HepG2 (cell line): ENCODE data around the gene STRADB. TPM values are rescaled to one million over a fixed set of nuclear protein-coding genes. Genes with fewer than 3 reads are reported as not detected.

ENCODE experiments used
- ARNTL ChIP-seq: sonication (generic); formaldehyde crosslinking; IDR thresholded peaks from 2 replicates; pipeline ENCODE4 v1.4.0; 2020; ENCODE audit warnings: mild to moderate bottlenecking, missing genetic modification reagents
- SCMH1 ChIP-seq: sonication (generic); formaldehyde crosslinking; IDR thresholded peaks from 2 replicates; pipeline ENCODE4 v1.9.0; 2021; ENCODE audit warnings: missing genetic modification reagents, mild to moderate bottlenecking, borderline replicate concordance
- SP2 ChIP-seq: sonication (generic); formaldehyde crosslinking; IDR thresholded peaks from 2 replicates; pipeline ENCODE4 v1.5.1; 2020; ENCODE audit warnings: mild to moderate bottlenecking, missing genetic modification reagents
- U2AF2 ChIP-seq: fragments of 200-400 bp; formaldehyde crosslinking; IDR thresholded peaks from 2 replicates; pipeline ENCODE4 v1.6.1; 2017; ENCODE audit warnings: low read depth, mild to moderate bottlenecking, low read length
- ZNF205 ChIP-seq: IDR thresholded peaks from 2 replicates; pipeline ENCODE4 v1.6.1; 2018; ENCODE audit warnings: missing biosample characterization, missing genetic modification reagents
- ZNF510 ChIP-seq: sonication (generic); formaldehyde crosslinking; IDR thresholded peaks from 2 replicates; pipeline ENCODE4 v1.4.0; 2020; ENCODE audit warnings: low read depth, mild to moderate bottlenecking, missing genetic modification reagents
- ZNF552 ChIP-seq: sonication (generic); formaldehyde crosslinking; IDR thresholded peaks from 2 replicates; pipeline ENCODE4 v1.9.0; 2022; ENCODE audit warnings: missing genetic modification reagents, mild to moderate bottlenecking, borderline replicate concordance
- polyA plus RNA-seq, 8 experiments: library from polyadenylated mRNA; depleted of rRNA in 3 of 8; stranded (reverse) in 7 of 8; unstranded in 1 of 8; fragments of >200 nt; fragmentation: Illumina TruSeq in 4 of 8; extraction: Trizol in 4 of 8; gene quantifications; 2 replicates each; pipeline versions ENCODE4 v1.2.1 to v1.2.3, GENCODE V29; 2011 to 2016; ENCODE audit warnings: low read depth in 4 of 8, missing spikeins in 1 of 8, mixed read lengths in 1 of 8; ENCODE audit not compliant: insufficient read depth in 1 of 8
- total RNA-seq, 5 experiments: library from RNA; depleted of rRNA; stranded (reverse); fragments of >200 nt; fragmentation: Illumina TruSeq; extraction: Trizol; gene quantifications; 2 replicates each; pipeline ENCODE4 v1.2.3, GENCODE V29; 2016; ENCODE audit warnings: low read depth in 1 of 5
- TF ChIP-seq, protein P1 (sequence below): IDR thresholded peaks from 2 replicates; pipeline ENCODE4 v1.6.1; 2012; ENCODE audit warnings: low read depth, low read length, improper control_type of control experiment
- TF ChIP-seq, protein P2 (sequence below): fragments of 450-650 bp; IDR thresholded peaks from 2 replicates; pipeline ENCODE4 v1.6.1; 2017
- TF ChIP-seq, protein P3 (sequence below): sonication (generic); formaldehyde crosslinking; IDR thresholded peaks from 2 replicates; pipeline ENCODE4 v1.4.0; 2020; ENCODE audit warnings: missing genetic modification reagents, mild to moderate bottlenecking, borderline replicate concordance
- TF ChIP-seq, protein P4 (sequence below): sonication (generic); formaldehyde crosslinking; IDR thresholded peaks from 2 replicates; pipeline ENCODE4 v1.5.1; 2020; ENCODE audit warnings: mild to moderate bottlenecking, missing genetic modification reagents, moderate library complexity
- TF ChIP-seq, protein P5 (sequence below): sonication (generic); formaldehyde crosslinking; IDR thresholded peaks from 2 replicates; pipeline ENCODE4 v1.4.0; 2020; ENCODE audit warnings: mild to moderate bottlenecking, low read depth, missing genetic modification reagents
- TF ChIP-seq, protein P6 (sequence below): sonication (generic); formaldehyde crosslinking; IDR thresholded peaks from 2 replicates; pipeline ENCODE4 v1.5.0; 2020; ENCODE audit warnings: mild to moderate bottlenecking, missing genetic modification reagents
- TF ChIP-seq, protein P7 (sequence below): sonication (generic); formaldehyde crosslinking; IDR thresholded peaks from 2 replicates; pipeline ENCODE4 v1.5.0; 2020; ENCODE audit warnings: mild to moderate bottlenecking, missing genetic modification reagents
- TF ChIP-seq, protein P8 (sequence below): sonication (generic); formaldehyde crosslinking; IDR thresholded peaks from 2 replicates; pipeline ENCODE4 v1.9.0; 2021; ENCODE audit warnings: missing genetic modification reagents, borderline replicate concordance

The STRADB gene
- total and polyA plus RNA-seq, 2 of the 13 experiments (the other 11 are each of a cell fraction or from before 2014, with no cell fraction given) = 34.1 to 66.6 TPM

DNA sequence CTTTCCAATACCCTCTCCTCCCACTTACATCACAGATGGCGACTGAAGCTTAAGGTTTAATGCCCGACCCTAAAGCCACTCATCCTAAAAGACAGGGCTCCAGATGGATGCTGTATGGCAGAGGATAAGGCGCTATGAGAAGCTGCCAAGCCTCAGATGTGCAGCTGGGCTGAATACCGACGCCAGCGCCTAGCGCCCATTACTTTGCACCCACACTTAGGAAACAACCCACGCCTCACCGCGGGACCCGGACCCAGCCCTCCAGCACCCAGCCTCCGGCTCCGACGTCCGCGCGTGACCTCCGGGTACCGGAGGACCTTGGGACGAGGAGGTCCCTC lies 617 bp upstream of the STRADB start (continued):
- TF ChIP-seq, protein P1, sequence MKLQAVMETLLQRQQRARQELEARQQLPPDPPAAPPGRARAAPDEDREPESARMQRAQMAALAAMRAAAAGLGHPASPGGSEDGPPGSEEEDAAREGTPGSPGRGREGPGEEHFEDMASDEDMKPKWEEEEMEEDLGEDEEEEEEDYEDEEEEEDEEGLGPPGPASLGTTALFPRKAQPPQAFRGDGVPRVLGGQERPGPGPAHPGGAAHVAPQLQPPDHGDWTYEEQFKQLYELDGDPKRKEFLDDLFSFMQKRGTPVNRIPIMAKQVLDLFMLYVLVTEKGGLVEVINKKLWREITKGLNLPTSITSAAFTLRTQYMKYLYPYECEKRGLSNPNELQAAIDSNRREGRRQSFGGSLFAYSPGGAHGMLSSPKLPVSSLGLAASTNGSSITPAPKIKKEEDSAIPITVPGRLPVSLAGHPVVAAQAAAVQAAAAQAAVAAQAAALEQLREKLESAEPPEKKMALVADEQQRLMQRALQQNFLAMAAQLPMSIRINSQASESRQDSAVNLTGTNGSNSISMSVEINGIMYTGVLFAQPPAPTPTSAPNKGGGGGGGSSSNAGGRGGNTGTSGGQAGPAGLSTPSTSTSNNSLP = no peak
- TF ChIP-seq, protein P2, sequence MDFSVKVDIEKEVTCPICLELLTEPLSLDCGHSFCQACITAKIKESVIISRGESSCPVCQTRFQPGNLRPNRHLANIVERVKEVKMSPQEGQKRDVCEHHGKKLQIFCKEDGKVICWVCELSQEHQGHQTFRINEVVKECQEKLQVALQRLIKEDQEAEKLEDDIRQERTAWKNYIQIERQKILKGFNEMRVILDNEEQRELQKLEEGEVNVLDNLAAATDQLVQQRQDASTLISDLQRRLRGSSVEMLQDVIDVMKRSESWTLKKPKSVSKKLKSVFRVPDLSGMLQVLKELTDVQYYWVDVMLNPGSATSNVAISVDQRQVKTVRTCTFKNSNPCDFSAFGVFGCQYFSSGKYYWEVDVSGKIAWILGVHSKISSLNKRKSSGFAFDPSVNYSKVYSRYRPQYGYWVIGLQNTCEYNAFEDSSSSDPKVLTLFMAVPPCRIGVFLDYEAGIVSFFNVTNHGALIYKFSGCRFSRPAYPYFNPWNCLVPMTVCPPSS = no peak
- TF ChIP-seq, protein P3, sequence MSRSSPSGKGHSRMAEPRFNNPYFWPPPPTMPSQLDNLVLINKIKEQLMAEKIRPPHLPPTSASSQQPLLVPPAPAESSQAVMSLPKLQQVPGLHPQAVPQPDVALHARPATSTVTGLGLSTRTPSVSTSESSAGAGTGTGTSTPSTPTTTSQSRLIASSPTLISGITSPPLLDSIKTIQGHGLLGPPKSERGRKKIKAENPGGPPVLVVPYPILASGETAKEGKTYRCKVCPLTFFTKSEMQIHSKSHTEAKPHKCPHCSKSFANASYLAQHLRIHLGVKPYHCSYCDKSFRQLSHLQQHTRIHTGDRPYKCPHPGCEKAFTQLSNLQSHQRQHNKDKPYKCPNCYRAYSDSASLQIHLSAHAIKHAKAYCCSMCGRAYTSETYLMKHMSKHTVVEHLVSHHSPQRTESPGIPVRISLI (CRISPR knock-in tag) = no peak
- TF ChIP-seq, protein P4, sequence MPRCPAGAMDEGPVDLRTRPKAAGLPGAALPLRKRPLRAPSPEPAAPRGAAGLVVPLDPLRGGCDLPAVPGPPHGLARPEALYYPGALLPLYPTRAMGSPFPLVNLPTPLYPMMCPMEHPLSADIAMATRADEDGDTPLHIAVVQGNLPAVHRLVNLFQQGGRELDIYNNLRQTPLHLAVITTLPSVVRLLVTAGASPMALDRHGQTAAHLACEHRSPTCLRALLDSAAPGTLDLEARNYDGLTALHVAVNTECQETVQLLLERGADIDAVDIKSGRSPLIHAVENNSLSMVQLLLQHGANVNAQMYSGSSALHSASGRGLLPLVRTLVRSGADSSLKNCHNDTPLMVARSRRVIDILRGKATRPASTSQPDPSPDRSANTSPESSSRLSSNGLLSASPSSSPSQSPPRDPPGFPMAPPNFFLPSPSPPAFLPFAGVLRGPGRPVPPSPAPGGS = no peak
- TF ChIP-seq SCMH1 (no peak), U2AF2 (0 out of 2 replicates have a peak, but pooled peaks have one; percentile 23), ZNF510 (CRISPR knock-in tag) (no peak), ZNF552 (CRISPR knock-in tag) (no peak), SP2 (CRISPR knock-in tag) (peak; percentile 59; the same call in 1 of the 2 replicates), ARNTL (CRISPR knock-in tag) (no peak), ZNF205 (CRISPR knock-in tag) (no peak)
- TF ChIP-seq, protein P5, sequence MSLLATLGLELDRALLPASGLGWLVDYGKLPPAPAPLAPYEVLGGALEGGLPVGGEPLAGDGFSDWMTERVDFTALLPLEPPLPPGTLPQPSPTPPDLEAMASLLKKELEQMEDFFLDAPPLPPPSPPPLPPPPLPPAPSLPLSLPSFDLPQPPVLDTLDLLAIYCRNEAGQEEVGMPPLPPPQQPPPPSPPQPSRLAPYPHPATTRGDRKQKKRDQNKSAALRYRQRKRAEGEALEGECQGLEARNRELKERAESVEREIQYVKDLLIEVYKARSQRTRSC = no peak
- TF ChIP-seq, protein P6, sequence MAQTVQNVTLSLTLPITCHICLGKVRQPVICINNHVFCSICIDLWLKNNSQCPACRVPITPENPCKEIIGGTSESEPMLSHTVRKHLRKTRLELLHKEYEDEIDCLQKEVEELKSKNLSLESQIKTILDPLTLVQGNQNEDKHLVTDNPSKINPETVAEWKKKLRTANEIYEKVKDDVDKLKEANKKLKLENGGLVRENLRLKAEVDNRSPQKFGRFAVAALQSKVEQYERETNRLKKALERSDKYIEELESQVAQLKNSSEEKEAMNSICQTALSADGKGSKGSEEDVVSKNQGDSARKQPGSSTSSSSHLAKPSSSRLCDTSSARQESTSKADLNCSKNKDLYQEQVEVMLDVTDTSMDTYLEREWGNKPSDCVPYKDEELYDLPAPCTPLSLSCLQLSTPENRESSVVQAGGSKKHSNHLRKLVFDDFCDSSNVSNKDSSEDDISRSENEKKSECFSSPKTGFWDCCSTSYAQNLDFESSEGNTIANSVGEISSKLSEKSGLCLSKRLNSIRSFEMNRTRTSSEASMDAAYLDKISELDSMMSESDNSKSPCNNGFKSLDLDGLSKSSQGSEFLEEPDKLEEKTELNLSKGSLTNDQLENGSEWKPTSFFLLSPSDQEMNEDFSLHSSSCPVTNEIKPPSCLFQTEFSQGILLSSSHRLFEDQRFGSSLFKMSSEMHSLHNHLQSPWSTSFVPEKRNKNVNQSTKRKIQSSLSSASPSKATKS (CRISPR knock-in tag) = no peak
- TF ChIP-seq, protein P7, sequence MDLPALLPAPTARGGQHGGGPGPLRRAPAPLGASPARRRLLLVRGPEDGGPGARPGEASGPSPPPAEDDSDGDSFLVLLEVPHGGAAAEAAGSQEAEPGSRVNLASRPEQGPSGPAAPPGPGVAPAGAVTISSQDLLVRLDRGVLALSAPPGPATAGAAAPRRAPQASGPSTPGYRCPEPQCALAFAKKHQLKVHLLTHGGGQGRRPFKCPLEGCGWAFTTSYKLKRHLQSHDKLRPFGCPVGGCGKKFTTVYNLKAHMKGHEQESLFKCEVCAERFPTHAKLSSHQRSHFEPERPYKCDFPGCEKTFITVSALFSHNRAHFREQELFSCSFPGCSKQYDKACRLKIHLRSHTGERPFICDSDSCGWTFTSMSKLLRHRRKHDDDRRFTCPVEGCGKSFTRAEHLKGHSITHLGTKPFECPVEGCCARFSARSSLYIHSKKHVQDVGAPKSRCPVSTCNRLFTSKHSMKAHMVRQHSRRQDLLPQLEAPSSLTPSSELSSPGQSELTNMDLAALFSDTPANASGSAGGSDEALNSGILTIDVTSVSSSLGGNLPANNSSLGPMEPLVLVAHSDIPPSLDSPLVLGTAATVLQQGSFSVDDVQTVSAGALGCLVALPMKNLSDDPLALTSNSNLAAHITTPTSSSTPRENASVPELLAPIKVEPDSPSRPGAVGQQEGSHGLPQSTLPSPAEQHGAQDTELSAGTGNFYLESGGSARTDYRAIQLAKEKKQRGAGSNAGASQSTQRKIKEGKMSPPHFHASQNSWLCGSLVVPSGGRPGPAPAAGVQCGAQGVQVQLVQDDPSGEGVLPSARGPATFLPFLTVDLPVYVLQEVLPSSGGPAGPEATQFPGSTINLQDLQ = no peak
- TF ChIP-seq, protein P8, sequence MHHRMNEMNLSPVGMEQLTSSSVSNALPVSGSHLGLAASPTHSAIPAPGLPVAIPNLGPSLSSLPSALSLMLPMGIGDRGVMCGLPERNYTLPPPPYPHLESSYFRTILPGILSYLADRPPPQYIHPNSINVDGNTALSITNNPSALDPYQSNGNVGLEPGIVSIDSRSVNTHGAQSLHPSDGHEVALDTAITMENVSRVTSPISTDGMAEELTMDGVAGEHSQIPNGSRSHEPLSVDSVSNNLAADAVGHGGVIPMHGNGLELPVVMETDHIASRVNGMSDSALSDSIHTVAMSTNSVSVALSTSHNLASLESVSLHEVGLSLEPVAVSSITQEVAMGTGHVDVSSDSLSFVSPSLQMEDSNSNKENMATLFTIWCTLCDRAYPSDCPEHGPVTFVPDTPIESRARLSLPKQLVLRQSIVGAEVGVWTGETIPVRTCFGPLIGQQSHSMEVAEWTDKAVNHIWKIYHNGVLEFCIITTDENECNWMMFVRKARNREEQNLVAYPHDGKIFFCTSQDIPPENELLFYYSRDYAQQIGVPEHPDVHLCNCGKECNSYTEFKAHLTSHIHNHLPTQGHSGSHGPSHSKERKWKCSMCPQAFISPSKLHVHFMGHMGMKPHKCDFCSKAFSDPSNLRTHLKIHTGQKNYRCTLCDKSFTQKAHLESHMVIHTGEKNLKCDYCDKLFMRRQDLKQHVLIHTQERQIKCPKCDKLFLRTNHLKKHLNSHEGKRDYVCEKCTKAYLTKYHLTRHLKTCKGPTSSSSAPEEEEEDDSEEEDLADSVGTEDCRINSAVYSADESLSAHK (CRISPR knock-in tag) = 0 out of 2 replicates have a peak, but pooled peaks have one; percentile 54
